Stimulated activated CD8-positive, alpha-beta memory T cell treated with anti-CD3 and anti-CD28 coated beads, Interleukin-15, amount 100 ng/mL, for 1 hour (primary cell): ENCODE results near the gene IGDCC3.

Experiments used
- DNase-seq: peaks from one replicate; pipeline ENCODE4 v3.0.0-alpha.2; 2020; ENCODE audit warnings: low read depth

IGDCC3 gene

GRCh38 chr15:65286704-65287519, 90.9 kb downstream of the IGDCC3 start, which contains the start of gene PARP16:
TSS of gene PARP16 (minus strand) at chr15:65286883. CDS start at chr15:65286426, 457 bp downstream.
- peak; percentile 82 for DNase-seq

- no peak for DNase-seq
Measured at GRCh38 chr15:65286069-65286703, 91.6 kb downstream of the IGDCC3 start.

- no peak for DNase-seq
Measured at GRCh38 chr15:65285291-65286068, 92.3 kb downstream of the IGDCC3 start.

DNA sequence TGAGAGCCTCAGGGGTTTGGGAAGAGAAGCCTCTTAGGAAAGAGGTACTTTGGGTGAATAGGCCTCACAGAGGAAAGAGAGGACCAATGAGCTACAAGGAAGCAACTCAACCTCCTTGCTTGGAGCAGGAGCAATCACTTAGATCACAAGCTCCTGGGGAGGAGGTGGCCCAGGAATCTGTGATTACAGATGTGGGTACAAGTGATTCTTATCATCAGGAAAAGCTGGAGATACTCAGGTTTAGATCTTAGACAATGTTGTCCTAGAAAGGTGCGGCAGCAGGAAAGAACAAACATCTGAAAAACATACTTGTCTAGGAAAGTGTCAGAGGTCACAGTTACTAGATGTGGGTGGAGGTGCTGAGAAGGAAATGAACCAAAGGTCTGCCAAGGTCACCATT, 99.3 kb downstream of the IGDCC3 start:
- no peak for DNase-seq
